Ishikawa (cell line): ENCODE measurements around the gene STX8.

Source experiments
- EP300 ChIP-seq: IDR thresholded peaks from 2 replicates; pipeline ENCODE4 v1.6.1; 2012; ENCODE audit warnings: borderline replicate concordance
- RAD21 ChIP-seq: IDR thresholded peaks from 2 replicates; pipeline ENCODE4 v1.6.1; 2012; ENCODE audit warnings: low read depth
- TF ChIP-seq, protein P1 (sequence below): IDR thresholded peaks from 2 replicates; pipeline ENCODE4 v1.6.1; 2012; ENCODE audit warnings: low read depth, mild to moderate bottlenecking

DNA sequence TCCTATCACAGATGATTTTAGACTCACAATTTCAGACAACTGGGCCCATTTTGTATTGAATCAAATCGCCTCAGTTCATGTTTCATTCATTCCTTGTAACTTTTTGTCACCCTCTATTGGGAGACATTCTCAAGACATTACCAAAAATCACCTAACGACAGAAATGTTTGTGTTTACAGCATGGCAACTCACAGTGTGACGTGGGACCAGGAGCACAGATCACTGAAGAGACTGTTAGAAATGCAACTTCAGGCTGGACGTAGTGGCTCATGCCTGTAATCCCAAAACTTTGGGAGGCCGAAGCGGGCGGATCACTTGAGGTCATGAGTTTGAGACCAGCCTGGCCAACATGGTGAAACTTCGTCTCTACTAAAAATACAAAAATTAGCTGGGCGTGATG is 304.7 kb downstream of the STX8 start:
- no peak for TF ChIP-seq RAD21
- TF ChIP-seq EP300, result no peak
- TF ChIP-seq, protein P1, sequence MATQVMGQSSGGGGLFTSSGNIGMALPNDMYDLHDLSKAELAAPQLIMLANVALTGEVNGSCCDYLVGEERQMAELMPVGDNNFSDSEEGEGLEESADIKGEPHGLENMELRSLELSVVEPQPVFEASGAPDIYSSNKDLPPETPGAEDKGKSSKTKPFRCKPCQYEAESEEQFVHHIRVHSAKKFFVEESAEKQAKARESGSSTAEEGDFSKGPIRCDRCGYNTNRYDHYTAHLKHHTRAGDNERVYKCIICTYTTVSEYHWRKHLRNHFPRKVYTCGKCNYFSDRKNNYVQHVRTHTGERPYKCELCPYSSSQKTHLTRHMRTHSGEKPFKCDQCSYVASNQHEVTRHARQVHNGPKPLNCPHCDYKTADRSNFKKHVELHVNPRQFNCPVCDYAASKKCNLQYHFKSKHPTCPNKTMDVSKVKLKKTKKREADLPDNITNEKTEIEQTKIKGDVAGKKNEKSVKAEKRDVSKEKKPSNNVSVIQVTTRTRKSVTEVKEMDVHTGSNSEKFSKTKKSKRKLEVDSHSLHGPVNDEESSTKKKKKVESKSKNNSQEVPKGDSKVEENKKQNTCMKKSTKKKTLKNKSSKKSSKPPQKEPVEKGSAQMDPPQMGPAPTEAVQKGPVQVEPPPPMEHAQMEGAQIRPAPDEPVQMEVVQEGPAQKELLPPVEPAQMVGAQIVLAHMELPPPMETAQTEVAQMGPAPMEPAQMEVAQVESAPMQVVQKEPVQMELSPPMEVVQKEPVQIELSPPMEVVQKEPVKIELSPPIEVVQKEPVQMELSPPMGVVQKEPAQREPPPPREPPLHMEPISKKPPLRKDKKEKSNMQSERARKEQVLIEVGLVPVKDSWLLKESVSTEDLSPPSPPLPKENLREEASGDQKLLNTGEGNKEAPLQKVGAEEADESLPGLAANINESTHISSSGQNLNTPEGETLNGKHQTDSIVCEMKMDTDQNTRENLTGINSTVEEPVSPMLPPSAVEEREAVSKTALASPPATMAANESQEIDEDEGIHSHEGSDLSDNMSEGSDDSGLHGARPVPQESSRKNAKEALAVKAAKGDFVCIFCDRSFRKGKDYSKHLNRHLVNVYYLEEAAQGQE, result no peak
